Breast epithelium (tissue), 4 donors: ENCODE measurements around the gene HOXD1. TPM values are rescaled to one million over a fixed set of nuclear protein-coding genes. Genes with fewer than 3 reads are reported as not detected.

ENCODE experiments used
- DNase-seq, 2 donors: peaks; one replicate each; pipeline ENCODE4 v3.0.0-alpha.2; 2019; ENCODE audit warnings: low spot score in 2 of 2
- H3K27ac ChIP-seq, 2 donors: fragments of 200-600 bp; sonication (generic) in 1 of 2; one replicate each; pipeline ENCODE4 v1.5.1; 2016 to 2019; ENCODE audit warnings: mild to moderate bottlenecking in 1 of 2
- H3K27me3 ChIP-seq, 2 donors: fragments of 200-600 bp; sonication (generic) in 1 of 2; one replicate each; pipeline versions ENCODE4 v1.5.1 to v1.6.0; 2017 to 2019; ENCODE audit warnings: control low read depth in 1 of 2, mild to moderate bottlenecking in 1 of 2
- H3K36me3 ChIP-seq: fragments of 200-600 bp; one replicate; pipeline ENCODE4 v1.5.1; 2019
- H3K4me1 ChIP-seq, 2 donors: fragments of 200-600 bp; sonication (generic); one replicate each; pipeline ENCODE4 v1.5.1; 2016 to 2019; ENCODE audit warnings: control low read depth in 1 of 2
- H3K4me3 ChIP-seq, 3 donors: fragments of 200-600 bp; sonication (generic); 1 replicate in 2 of 3; 2 replicates in 1 of 3; pipeline ENCODE4 v1.5.1; 2016 to 2019; ENCODE audit warnings: mild to moderate bottlenecking in 3 of 3, moderate library complexity in 2 of 3
- H3K9me3 ChIP-seq, 2 donors: fragments of 200-600 bp; sonication (generic) in 1 of 2; one replicate each; pipeline ENCODE4 v1.5.1; 2016 to 2019; ENCODE audit warnings: control low read depth in 1 of 2
- POLR2A ChIP-seq: fragments of 450-650 bp; IDR thresholded peaks from one replicate; pipeline ENCODE4 v1.6.1; 2016; ENCODE audit warnings: antibody characterized with exemption, mild to moderate bottlenecking, moderate library complexity
- POLR2AphosphoS5 ChIP-seq, 3 donors: sonication (generic); formaldehyde crosslinking; IDR thresholded peaks; one replicate each; pipeline ENCODE4 v1.6.1; 2017; ENCODE audit warnings: antibody characterized with exemption in 3 of 3
- intact Hi-C: fragments of 100-400 bp; cut with DNase I; formaldehyde crosslinking; loops from one replicate; pipeline ENCODE4 v1.15.1; 2023; ENCODE audit warnings: low total_unique reads
- total RNA-seq, 3 donors: library from RNA; depleted of rRNA; stranded (reverse); fragments of >200 nt; gene quantifications; one replicate each; pipeline ENCODE4 v1.1.0, GENCODE V29; 2016
- TF ChIP-seq, protein P1 (sequence below), 3 donors: fragments of 450-650 bp; IDR thresholded peaks; one replicate each; pipeline ENCODE4 v1.5.1; 2016 to 2017; ENCODE audit warnings: antibody characterized with exemption in 3 of 3, mild to moderate bottlenecking in 3 of 3, moderate library complexity in 3 of 3

HOXD1 gene
- total RNA-seq, 3 donors from 2014 or later = 0.15 to 1.3 (median 0.64) TPM

DNA sequence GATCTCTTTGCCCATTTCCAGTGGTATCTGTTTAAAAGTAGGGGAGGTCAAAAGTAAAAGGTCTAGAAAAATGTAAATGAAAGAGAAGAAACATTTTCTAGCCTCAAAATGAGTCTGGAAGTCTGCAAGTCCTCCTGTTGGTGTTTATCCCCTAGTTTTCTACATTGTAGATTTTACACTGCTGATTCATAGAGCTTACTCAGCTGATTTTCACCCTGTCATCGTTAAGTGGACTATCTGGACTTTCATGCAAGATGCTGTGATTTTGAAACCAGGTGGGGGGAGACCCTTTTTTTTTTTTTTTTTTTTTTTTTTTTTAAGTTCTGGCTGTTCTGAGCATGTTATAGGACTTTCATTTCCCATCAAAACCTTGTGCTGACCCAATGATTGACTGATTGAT lies 21.1 kb upstream of the HOXD1 start:
- Histone ChIP-seq H3K4me3 (no peak overlapping the region), H3K9me3 (no peaks in the 10 kb centered on the region), H3K4me1 (no peaks in the 10 kb centered on the region), H3K36me3 (no peaks in the 10 kb centered on the region), H3K27ac (no peak overlapping the region), H3K27me3 (peaks cover 0 to 71% of the 10 kb centered on the region in 2 donors)
- intact Hi-C loops = loop anchor here (10.0 kb wide), 1 partner anchor 287 kb away; no protein-coding TSS in a partner anchor
- no peak for DNase-seq
- TF ChIP-seq POLR2A = no peak
- no peak for TF ChIP-seq POLR2AphosphoS5 (IDR thresholded peaks at IDR 0.05)
- TF ChIP-seq, protein P1, sequence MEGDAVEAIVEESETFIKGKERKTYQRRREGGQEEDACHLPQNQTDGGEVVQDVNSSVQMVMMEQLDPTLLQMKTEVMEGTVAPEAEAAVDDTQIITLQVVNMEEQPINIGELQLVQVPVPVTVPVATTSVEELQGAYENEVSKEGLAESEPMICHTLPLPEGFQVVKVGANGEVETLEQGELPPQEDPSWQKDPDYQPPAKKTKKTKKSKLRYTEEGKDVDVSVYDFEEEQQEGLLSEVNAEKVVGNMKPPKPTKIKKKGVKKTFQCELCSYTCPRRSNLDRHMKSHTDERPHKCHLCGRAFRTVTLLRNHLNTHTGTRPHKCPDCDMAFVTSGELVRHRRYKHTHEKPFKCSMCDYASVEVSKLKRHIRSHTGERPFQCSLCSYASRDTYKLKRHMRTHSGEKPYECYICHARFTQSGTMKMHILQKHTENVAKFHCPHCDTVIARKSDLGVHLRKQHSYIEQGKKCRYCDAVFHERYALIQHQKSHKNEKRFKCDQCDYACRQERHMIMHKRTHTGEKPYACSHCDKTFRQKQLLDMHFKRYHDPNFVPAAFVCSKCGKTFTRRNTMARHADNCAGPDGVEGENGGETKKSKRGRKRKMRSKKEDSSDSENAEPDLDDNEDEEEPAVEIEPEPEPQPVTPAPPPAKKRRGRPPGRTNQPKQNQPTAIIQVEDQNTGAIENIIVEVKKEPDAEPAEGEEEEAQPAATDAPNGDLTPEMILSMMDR (IDR thresholded peaks at IDR 0.05) = no peak

DNA sequence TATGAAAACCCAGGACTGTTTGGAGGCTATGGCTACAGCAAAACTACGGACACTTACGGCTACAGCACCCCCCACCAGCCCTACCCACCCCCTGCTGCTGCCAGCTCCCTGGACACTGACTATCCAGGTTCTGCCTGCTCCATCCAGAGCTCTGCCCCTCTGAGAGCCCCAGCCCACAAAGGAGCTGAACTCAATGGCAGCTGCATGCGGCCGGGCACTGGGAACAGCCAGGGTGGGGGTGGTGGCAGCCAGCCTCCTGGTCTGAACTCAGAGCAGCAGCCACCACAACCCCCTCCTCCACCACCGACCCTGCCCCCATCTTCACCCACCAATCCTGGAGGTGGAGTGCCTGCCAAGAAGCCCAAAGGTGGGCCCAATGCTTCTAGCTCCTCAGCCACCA lies 19.3 kb upstream of the HOXD1 start:
- peaks cover 0 to 71% of the 10 kb centered on the region in 2 donors for H3K27me3 ChIP-seq
- no peak for DNase-seq
- no peaks in the 10 kb centered on the region for H3K36me3 ChIP-seq
- no peaks in the 10 kb centered on the region for H3K4me1 ChIP-seq
- no peak overlapping the region for H3K27ac ChIP-seq
- intact Hi-C loops = loop anchor here (10.0 kb wide), 1 partner anchor 286 kb away; no protein-coding TSS in a partner anchor
- no peak overlapping the region for H3K4me3 ChIP-seq
- no peaks in the 10 kb centered on the region for H3K9me3 ChIP-seq
- TF ChIP-seq POLR2AphosphoS5 (IDR thresholded peaks at IDR 0.05) = no peak
- TF ChIP-seq, protein P1 (IDR thresholded peaks at IDR 0.05) = no peak
- TF ChIP-seq POLR2A = no peak

DNA sequence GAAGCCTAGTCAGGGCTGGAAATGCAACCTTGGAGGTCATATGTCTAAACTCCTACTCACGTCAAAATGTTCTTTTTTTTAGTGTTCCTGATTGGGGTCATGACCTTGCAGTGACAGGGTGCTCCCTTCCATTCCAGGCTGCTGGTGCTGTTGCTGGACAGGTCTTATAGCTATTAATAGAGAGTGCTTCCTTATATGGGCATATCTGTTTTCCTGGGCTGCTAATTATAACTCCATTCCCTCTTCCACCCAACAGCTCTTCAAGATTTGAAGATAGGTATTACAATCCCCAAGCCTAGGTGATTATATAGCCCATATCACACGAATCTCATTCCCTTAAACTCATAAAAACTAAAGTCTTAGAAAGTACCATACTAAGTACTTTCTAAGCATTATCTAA lies 18.8 kb upstream of the HOXD1 start:
- no peak for DNase-seq
- intact Hi-C loops = loop anchor here (10.0 kb wide), 1 partner anchor 285 kb away; no protein-coding TSS in a partner anchor
- H3K9me3 ChIP-seq = no peaks in the 10 kb centered on the region
- H3K27me3 ChIP-seq = peaks cover 0 to 71% of the 10 kb centered on the region in 2 donors
- no peaks in the 10 kb centered on the region for H3K36me3 ChIP-seq
- TF ChIP-seq, protein P1 (IDR thresholded peaks at IDR 0.05) = no peak
- no peak for TF ChIP-seq POLR2A
- TF ChIP-seq POLR2AphosphoS5 (IDR thresholded peaks at IDR 0.05) = no peak
- H3K4me1 ChIP-seq = no peaks in the 10 kb centered on the region
- H3K4me3 ChIP-seq = no peak overlapping the region
- no peak overlapping the region for H3K27ac ChIP-seq

DNA sequence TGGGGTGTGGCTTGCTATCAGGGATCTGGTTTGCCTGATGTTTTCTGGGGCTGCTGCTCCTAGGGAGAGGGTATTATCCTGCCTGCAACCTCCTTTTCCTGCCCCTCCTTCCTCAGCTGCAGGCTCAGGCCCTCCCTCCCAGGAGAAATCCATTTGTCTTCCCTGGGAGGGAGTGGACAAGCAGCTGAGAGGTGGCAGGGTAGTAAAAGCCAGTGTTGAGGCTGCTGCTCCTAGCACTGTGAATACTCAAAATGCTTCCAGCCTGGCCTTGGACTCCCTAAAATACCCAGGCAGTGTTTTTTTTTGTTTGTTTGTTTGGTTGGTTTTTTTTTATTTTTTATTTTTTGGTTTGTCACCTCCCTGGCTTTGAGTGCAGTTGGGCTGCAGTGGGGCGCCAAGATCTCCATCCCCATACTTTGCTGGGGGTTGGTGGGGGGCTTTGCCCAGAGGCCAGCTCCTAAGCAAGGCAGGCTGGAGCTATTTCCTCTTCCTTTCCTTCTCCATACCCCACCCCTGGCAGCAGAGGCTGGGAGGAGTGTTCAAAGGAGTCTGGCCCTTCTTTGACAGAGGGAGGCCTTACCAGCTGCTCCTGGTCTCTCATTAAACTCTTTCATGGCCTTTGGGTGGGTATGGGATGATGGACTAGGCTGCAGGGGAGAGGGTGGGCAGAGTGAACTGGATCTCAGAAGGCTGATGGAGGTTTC lies 17.7 kb upstream of the HOXD1 start:
- intact Hi-C loops = no loop called here

More for the DNA sequence above, 17.7 kb upstream of the HOXD1 start:
- Histone ChIP-seq H3K9me3 (no peaks in the 10 kb centered on the region), H3K27ac (no peak overlapping the region), H3K27me3 (peaks cover 0 to 71% of the 10 kb centered on the region in 2 donors), H3K36me3 (no peaks in the 10 kb centered on the region), H3K4me1 (no peaks in the 10 kb centered on the region), H3K4me3 (no peak overlapping the region)
- no peak for DNase-seq
- no peak for TF ChIP-seq POLR2A
- TF ChIP-seq, protein P1 (IDR thresholded peaks at IDR 0.05) = no peak
- no peak for TF ChIP-seq POLR2AphosphoS5 (IDR thresholded peaks at IDR 0.05)
